HEK293 (cell line): ENCODE results near the gene PIPOX.

Source experiments
- AEBP2 ChIP-seq: fragments of 450-650 bp; formaldehyde crosslinking; IDR thresholded peaks from 2 replicates; pipeline ENCODE4 v1.5.1; 2016; ENCODE audit warnings: missing biosample characterization, missing genetic modification characterization, borderline replicate concordance
- EGR2 ChIP-seq: fragments of 450-650 bp; formaldehyde crosslinking; IDR thresholded peaks from 2 replicates; pipeline ENCODE4 v1.5.1; 2016; ENCODE audit warnings: low read depth, missing biosample characterization, missing genetic modification characterization
- KLF7 ChIP-seq: fragments of 450-650 bp; formaldehyde crosslinking; IDR thresholded peaks from 2 replicates; pipeline ENCODE4 v1.5.1; 2016; ENCODE audit warnings: missing biosample characterization, missing genetic modification characterization, borderline replicate concordance
- ZBTB7A ChIP-seq: fragments of 450-650 bp; formaldehyde crosslinking; IDR thresholded peaks from 2 replicates; pipeline ENCODE4 v1.5.1; 2016; ENCODE audit warnings: low read depth, missing biosample characterization, missing genetic modification characterization
- ZFP69B ChIP-seq: fragments of 450-650 bp; formaldehyde crosslinking; IDR thresholded peaks from 2 replicates; pipeline ENCODE4 v1.5.1; 2016; ENCODE audit warnings: missing biosample characterization, missing genetic modification characterization
- ZNF132 ChIP-seq: fragments of 450-650 bp; formaldehyde crosslinking; IDR thresholded peaks from 2 replicates; pipeline ENCODE4 v1.5.1; 2017; ENCODE audit warnings: missing biosample characterization, missing genetic modification characterization, borderline replicate concordance
- ZNF140 ChIP-seq: fragments of 450-650 bp; formaldehyde crosslinking; IDR thresholded peaks from 2 replicates; pipeline ENCODE4 v1.5.1; 2016; ENCODE audit warnings: missing biosample characterization, missing genetic modification characterization
- ZNF19 ChIP-seq: fragments of 450-650 bp; formaldehyde crosslinking; IDR thresholded peaks from 2 replicates; pipeline ENCODE4; 2016; ENCODE audit warnings: missing biosample characterization, missing genetic modification characterization, low read depth
- ZNF48 ChIP-seq: fragments of 450-650 bp; formaldehyde crosslinking; IDR thresholded peaks from 2 replicates; pipeline ENCODE4 v1.5.1; 2016; ENCODE audit warnings: missing biosample characterization, missing genetic modification characterization
- TF ChIP-seq, protein P1 (sequence below): fragments of 450-650 bp; formaldehyde crosslinking; IDR thresholded peaks from 2 replicates; pipeline ENCODE4 v1.5.1; 2016; ENCODE audit warnings: missing biosample characterization, missing genetic modification characterization
- TF ChIP-seq, protein P2 (sequence below): fragments of 450-650 bp; formaldehyde crosslinking; IDR thresholded peaks from 2 replicates; pipeline ENCODE4 v1.5.1; 2016; ENCODE audit warnings: missing biosample characterization, missing genetic modification characterization, low read depth
- TF ChIP-seq, protein P3 (sequence below): fragments of 450-650 bp; formaldehyde crosslinking; IDR thresholded peaks from 2 replicates; pipeline ENCODE4 v1.5.1; 2016; ENCODE audit warnings: missing biosample characterization, missing genetic modification characterization
- TF ChIP-seq, protein P4 (sequence below): fragments of 450-650 bp; formaldehyde crosslinking; IDR thresholded peaks from 2 replicates; pipeline ENCODE4 v1.5.1; 2016; ENCODE audit warnings: missing biosample characterization, missing genetic modification characterization

DNA sequence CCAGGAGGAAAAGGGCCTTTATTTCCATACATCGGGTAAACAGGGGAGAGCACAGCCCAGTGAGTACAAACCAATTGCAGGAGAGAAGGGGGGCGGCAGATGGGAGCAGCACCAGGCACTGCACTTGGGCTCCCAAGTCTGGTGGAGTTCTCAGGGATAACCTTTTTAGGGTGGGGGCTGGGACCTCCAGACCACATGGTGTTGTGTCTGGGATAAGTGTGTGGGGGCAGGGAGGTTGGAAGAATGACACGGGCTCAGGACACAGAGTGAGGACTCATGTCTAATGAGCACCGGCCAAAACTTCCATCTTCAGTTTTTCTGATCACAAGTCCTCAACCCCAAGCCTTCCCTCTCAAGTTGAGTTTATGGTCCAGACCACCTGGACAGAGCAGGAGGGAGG is 30.6 kb downstream of the PIPOX start:
- TF ChIP-seq, protein P1, sequence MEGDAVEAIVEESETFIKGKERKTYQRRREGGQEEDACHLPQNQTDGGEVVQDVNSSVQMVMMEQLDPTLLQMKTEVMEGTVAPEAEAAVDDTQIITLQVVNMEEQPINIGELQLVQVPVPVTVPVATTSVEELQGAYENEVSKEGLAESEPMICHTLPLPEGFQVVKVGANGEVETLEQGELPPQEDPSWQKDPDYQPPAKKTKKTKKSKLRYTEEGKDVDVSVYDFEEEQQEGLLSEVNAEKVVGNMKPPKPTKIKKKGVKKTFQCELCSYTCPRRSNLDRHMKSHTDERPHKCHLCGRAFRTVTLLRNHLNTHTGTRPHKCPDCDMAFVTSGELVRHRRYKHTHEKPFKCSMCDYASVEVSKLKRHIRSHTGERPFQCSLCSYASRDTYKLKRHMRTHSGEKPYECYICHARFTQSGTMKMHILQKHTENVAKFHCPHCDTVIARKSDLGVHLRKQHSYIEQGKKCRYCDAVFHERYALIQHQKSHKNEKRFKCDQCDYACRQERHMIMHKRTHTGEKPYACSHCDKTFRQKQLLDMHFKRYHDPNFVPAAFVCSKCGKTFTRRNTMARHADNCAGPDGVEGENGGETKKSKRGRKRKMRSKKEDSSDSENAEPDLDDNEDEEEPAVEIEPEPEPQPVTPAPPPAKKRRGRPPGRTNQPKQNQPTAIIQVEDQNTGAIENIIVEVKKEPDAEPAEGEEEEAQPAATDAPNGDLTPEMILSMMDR (tag by site-specific recombination), result no peak
- no peak for TF ChIP-seq EGR2 (tag by site-specific recombination)
- TF ChIP-seq, protein P2, sequence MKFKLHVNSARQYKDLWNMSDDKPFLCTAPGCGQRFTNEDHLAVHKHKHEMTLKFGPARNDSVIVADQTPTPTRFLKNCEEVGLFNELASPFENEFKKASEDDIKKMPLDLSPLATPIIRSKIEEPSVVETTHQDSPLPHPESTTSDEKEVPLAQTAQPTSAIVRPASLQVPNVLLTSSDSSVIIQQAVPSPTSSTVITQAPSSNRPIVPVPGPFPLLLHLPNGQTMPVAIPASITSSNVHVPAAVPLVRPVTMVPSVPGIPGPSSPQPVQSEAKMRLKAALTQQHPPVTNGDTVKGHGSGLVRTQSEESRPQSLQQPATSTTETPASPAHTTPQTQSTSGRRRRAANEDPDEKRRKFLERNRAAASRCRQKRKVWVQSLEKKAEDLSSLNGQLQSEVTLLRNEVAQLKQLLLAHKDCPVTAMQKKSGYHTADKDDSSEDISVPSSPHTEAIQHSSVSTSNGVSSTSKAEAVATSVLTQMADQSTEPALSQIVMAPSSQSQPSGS, result no peak
- TF ChIP-seq ZNF48 (tag by site-specific recombination), result no peak
- no peak for TF ChIP-seq ZNF132
- TF ChIP-seq, protein P3, sequence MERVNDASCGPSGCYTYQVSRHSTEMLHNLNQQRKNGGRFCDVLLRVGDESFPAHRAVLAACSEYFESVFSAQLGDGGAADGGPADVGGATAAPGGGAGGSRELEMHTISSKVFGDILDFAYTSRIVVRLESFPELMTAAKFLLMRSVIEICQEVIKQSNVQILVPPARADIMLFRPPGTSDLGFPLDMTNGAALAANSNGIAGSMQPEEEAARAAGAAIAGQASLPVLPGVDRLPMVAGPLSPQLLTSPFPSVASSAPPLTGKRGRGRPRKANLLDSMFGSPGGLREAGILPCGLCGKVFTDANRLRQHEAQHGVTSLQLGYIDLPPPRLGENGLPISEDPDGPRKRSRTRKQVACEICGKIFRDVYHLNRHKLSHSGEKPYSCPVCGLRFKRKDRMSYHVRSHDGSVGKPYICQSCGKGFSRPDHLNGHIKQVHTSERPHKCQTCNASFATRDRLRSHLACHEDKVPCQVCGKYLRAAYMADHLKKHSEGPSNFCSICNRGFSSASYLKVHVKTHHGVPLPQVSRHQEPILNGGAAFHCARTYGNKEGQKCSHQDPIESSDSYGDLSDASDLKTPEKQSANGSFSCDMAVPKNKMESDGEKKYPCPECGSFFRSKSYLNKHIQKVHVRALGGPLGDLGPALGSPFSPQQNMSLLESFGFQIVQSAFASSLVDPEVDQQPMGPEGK (tag by site-specific recombination), result no peak
- TF ChIP-seq ZNF140 (tag by site-specific recombination), result no peak
- TF ChIP-seq, protein P4, sequence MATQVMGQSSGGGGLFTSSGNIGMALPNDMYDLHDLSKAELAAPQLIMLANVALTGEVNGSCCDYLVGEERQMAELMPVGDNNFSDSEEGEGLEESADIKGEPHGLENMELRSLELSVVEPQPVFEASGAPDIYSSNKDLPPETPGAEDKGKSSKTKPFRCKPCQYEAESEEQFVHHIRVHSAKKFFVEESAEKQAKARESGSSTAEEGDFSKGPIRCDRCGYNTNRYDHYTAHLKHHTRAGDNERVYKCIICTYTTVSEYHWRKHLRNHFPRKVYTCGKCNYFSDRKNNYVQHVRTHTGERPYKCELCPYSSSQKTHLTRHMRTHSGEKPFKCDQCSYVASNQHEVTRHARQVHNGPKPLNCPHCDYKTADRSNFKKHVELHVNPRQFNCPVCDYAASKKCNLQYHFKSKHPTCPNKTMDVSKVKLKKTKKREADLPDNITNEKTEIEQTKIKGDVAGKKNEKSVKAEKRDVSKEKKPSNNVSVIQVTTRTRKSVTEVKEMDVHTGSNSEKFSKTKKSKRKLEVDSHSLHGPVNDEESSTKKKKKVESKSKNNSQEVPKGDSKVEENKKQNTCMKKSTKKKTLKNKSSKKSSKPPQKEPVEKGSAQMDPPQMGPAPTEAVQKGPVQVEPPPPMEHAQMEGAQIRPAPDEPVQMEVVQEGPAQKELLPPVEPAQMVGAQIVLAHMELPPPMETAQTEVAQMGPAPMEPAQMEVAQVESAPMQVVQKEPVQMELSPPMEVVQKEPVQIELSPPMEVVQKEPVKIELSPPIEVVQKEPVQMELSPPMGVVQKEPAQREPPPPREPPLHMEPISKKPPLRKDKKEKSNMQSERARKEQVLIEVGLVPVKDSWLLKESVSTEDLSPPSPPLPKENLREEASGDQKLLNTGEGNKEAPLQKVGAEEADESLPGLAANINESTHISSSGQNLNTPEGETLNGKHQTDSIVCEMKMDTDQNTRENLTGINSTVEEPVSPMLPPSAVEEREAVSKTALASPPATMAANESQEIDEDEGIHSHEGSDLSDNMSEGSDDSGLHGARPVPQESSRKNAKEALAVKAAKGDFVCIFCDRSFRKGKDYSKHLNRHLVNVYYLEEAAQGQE (tag by site-specific recombination), result no peak
- TF ChIP-seq ZBTB7A (tag by site-specific recombination), result no peak
- no peak for TF ChIP-seq AEBP2 (tag by site-specific recombination)
- no peak for TF ChIP-seq ZFP69B (tag by site-specific recombination)
- no peak for TF ChIP-seq ZNF19
- no peak for TF ChIP-seq KLF7 (tag by site-specific recombination)
